G401 (cell line): ENCODE measurements around the gene ITGA4. TPM values are rescaled to one million over a fixed set of nuclear protein-coding genes. Genes with fewer than 3 reads are reported as not detected.

ENCODE experiments used
- DNase-seq: peaks from one replicate; pipeline ENCODE4 v3.0.0-alpha.2; 2015; ENCODE audit warnings: low spot score
- in situ Hi-C: cut with HindIII; loops from 2 replicates; pipeline ENCODE4 v1.10.0; 2016; ENCODE audit warnings: low sequenced_read_pairs, mixed read lengths
- total RNA-seq: library from RNA; depleted of rRNA; stranded (reverse); fragments of >200 nt; shearing (Covaris generic); gene quantifications from 2 replicates; pipeline ENCODE4 v1.2.3, GENCODE V29; 2014

ITGA4 gene
- total RNA-seq, 1 experiment from 2014 or later: 2.5 TPM

- in situ Hi-C loops: no loop called here
Measured at GRCh38 chr2:181484851-181485637, 27.9 kb downstream of the ITGA4 start.

DNA sequence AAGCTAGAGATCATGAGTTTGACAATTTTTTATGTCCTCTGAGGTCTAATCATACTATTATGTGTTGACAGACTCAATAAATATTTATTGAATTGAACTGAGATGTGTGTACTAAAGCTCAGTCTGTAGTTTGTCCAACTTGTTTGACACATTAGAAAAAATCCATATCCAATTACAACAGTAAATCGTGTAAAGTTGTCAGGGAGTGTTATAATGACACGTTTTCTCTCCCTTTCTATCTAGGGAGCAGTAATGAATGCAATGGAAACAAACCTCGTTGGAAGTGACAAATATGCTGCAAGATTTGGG is 28.4 kb downstream of the ITGA4 start:
- DNase-seq: no peak
- in situ Hi-C loops: no loop called here

More at GRCh38 chr2:181484851-181485637, 27.9 kb downstream of the ITGA4 start:
- DNase-seq: no peak

DNA sequence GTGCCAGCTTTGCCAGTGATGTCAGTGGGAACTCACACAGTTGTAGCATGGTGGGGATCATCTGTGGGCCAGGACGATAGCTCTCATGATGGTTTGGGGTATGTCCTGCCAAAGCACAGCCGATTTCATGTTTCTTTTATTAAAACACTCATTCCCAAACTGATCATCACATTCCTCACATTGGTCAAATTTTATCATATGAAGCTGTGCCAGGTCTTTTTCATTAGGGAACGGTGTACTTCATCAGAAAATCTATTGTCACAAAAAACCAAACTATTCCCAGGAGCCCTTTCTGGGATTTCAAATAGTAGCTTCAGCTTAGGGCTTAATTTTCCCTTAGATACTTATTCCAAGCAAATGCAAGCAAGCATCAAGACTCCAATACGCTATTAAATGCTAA is 42.0 kb downstream of the ITGA4 start:
- in situ Hi-C loops: no loop called here
- no peak for DNase-seq

DNA sequence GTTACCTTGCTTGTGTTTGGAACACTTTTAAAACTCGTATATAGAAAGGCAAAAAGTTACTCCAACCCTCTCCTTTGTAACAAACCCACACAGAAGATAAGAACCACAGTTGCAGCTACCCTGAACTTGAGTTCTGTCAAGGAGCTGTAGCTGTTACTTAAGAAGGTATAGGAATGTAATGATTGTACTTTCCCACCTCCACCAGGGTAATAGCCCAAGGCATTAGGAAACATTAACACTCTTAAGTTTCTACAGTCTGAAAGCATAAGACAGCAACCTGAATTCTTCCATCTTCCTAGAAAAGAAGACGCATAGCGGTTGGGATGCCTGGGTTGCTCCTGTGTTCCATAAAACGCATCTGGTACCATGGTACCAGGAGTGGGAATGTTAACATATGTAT is 43.0 kb downstream of the ITGA4 start:
- DNase-seq: no peak
- in situ Hi-C loops: no loop called here

- no peak for DNase-seq
- in situ Hi-C loops: no loop called here
Measured at GRCh38 chr2:181515719-181516118, 58.5 kb downstream of the ITGA4 start.

GRCh38 chr2:181516992-181517391 is 59.8 kb downstream of the ITGA4 start:
- in situ Hi-C loops: no loop called here
- peak; percentile 16 for DNase-seq

- in situ Hi-C loops: no loop called here
- DNase-seq: peak; percentile 84
Measured at GRCh38 chr2:181517685-181518301, 60.6 kb downstream of the ITGA4 start.

- in situ Hi-C loops: no loop called here
- DNase-seq: no peak
Measured at GRCh38 chr2:181520253-181520652, 63.1 kb downstream of the ITGA4 start.

- in situ Hi-C loops: no loop called here
- no peak for DNase-seq
Measured at GRCh38 chr2:181523756-181524155, 66.6 kb downstream of the ITGA4 start.

- in situ Hi-C loops: no loop called here
- no peak for DNase-seq
Measured at GRCh38 chr2:181526014-181526413, 68.8 kb downstream of the ITGA4 start.

GRCh38 chr2:181527058-181527457 is 69.9 kb downstream of the ITGA4 start:
- DNase-seq: no peak
- in situ Hi-C loops: no loop called here

DNA sequence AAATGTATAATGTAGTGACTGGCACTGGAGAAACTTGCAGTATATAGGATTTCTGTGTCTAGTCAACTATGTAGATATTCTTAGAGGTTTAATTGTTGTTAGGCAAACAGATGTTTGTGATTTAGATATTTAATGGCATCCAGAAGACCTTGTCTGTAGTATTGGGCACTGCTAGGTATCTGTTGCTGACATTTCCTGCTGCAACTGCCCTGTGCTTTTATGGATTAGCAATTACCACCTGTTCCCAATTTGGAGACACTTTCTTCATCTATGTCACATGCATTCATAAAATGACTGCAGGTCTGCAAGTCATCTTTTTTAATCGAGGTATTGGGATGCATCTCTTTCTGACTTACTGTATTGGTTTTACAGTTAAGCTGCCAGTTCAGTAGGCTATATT is 71.3 kb downstream of the ITGA4 start:
- no peak for DNase-seq
- in situ Hi-C loops: no loop called here

- no peak for DNase-seq
- in situ Hi-C loops: no loop called here
Measured at GRCh38 chr2:181536730-181537129, 79.5 kb downstream of the ITGA4 start.

DNA sequence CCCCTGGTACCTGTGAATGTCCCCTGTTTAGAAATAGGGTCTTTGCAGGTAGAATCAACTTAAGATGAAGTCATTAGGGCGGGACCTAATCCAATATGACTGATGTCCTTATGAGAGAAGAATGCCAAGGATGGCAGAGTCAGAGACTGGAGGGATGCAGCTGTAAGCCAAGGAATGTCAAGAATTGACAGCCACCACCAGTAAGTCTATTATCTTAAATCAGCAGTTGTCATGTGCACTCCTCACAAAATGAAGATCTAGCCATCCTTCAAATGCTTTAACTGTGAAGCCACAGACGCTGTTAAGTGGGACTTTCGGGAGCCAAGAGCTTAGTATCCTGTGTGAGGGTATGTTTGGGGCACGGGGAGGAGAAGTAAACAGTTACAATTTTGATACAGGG is 83.2 kb downstream of the ITGA4 start:
- no peak for DNase-seq
- in situ Hi-C loops: no loop called here

GRCh38 chr2:181542170-181542569 is 85.0 kb downstream of the ITGA4 start:
- no peak for DNase-seq
- in situ Hi-C loops: no loop called here

DNA sequence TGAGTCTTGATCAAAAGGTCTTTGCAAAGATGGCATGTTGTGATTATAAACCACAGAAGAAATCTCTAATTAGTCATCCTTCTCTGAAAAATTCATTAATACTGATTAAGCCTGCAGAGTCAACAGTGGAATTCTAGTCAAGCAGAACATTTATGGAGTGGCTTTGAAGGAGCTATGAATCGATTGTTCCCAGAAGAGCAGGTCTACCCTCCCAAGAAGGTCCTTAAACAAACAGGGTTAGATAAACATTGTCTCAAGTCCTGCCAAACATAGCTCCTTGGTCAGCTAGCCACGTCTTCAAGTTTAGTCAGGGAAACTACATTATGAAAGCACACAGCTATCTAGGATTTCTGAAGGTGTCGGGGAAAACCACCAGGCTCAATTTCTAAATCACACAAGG is 88.9 kb downstream of the ITGA4 start:
- in situ Hi-C loops: no loop called here
- no peak for DNase-seq

DNA sequence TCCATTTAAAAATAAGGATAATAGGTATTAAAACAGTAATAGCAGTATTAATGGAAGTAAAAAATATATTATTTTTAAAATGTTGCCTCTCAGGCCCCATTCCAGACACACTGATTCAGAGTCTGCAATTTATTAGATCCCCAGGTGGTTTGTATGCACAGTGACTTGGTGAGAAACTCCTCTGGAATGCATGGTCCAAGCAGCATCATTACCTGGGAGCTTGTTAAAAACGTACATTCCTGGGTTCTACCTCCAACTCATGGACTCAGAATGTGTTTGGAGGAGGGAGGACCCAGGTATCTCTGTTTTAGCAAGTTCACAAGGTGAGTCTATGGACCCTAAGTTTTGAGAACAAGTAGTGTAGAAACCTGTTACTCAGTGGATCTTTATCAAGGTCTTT is 95.6 kb downstream of the ITGA4 start:
- in situ Hi-C loops: no loop called here
- DNase-seq: no peak

DNA sequence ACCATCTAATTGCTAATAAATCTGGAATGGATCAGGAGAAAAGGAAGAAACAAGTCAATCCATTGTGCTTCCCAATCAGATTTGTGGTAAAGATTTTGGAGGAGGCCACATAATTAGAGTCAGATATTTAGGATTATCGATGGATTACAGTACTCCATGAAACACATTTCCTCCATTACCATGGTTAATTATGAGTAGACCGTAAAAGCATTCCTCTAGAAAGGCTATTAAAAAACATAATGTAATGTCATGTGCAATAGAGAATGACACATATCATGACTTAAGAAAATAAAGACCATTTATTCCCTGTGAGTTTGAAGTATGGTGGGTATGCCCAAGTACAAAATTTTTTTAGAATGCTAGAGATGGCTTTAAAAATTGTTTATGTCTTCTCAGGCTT is 96.1 kb downstream of the ITGA4 start:
- in situ Hi-C loops: no loop called here
- DNase-seq: no peak

DNA sequence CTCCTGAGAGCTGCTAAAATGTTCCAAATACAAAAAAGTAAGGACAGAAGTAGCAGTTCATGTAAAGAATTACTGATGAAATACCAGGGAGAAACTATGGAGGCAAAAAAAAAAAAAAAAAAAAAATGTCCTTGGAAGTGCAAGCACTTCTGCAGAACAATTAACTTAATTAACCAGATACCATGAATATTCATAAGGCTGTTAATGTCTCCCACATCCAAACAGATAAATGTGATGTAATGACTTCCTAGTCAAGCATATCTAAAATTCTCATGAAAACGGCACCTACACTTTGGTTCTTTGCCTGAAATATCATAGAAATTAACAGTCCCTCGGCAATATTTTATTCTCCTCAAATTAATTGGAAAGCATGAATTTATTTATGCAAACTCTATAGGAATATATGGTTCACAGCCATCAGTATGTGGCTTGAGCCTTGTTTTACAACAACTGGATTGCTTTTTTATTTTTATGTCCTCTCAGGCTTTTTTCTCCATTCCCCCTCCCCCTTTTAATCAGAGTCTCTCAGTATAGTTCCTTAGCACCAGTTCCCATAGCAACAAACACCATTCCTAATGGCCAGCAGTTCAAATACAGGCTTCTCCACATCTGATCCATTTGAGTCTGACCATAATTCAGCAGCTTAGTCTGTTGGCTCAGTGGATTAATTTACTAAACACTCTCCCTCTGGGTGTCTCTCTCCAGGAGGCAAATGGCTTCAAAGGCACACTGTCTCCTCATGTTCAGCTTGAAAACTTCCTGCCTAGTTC is 97.1 kb downstream of the ITGA4 start:
- in situ Hi-C loops: no loop called here
- no peak for DNase-seq

- DNase-seq: no peak
- in situ Hi-C loops: no loop called here
Measured at GRCh38 chr2:181558371-181558770, 101.2 kb downstream of the ITGA4 start.
